ENCODE results near the gene COMMD4.

Gene COMMD4

DNA sequence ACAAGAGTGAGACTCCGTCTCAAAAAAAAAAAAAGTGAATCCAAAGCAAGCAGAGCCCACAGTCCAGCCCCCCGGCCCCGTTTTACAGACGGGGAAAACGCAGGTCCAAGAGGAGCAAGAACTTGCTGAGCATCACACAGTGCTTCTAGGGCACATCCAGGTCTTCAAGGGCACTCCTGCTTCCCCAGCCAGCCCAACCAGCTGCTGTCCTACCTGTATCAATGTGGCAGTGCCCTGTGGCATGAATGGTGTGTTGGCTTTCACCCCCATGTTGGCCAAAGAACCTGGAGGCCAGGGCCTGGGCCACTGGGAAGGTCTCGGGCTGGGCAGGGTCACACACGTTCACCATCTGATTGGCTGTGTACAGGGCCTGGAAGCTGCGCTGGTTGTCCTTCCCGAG lies 27.9 kb downstream of the COMMD4 start:
- H3K4me3 ChIP-seq (replicated peaks; ENCODE audit: low read depth, low read length): no peak overlapping the region
- DNase-seq (ENCODE audit: low read depth): no peak
- TF ChIP-seq, protein P1, sequence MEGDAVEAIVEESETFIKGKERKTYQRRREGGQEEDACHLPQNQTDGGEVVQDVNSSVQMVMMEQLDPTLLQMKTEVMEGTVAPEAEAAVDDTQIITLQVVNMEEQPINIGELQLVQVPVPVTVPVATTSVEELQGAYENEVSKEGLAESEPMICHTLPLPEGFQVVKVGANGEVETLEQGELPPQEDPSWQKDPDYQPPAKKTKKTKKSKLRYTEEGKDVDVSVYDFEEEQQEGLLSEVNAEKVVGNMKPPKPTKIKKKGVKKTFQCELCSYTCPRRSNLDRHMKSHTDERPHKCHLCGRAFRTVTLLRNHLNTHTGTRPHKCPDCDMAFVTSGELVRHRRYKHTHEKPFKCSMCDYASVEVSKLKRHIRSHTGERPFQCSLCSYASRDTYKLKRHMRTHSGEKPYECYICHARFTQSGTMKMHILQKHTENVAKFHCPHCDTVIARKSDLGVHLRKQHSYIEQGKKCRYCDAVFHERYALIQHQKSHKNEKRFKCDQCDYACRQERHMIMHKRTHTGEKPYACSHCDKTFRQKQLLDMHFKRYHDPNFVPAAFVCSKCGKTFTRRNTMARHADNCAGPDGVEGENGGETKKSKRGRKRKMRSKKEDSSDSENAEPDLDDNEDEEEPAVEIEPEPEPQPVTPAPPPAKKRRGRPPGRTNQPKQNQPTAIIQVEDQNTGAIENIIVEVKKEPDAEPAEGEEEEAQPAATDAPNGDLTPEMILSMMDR (IDR thresholded peaks at IDR 0.05; ENCODE audit: low read length, missing control alignments): no peak

DNA sequence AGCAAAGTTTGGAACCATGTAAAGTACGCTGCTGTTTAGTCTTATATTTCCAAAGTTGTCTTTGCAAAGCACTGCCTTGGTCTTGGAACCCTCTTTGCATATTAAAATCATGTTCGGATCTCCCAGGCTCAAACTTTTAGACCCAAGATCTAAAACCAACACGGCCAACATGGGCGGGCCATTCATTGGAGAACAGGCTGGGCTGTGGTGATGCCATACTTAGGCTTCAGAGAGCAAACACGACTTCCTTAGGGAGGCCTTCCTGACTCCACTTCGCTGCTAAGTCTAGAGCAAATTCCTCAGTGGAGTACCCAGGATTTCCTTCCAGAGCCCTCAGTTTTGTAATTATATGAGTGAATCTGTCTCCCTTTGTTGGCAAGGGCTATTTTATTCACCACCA lies 29.0 kb downstream of the COMMD4 start:
- H3K4me3 ChIP-seq (replicated peaks; ENCODE audit: low read depth, low read length): no peak overlapping the region
- TF ChIP-seq, protein P1 (IDR thresholded peaks at IDR 0.05; ENCODE audit: low read length, missing control alignments): no peak
- no peak for DNase-seq (ENCODE audit: low read depth)

DNA sequence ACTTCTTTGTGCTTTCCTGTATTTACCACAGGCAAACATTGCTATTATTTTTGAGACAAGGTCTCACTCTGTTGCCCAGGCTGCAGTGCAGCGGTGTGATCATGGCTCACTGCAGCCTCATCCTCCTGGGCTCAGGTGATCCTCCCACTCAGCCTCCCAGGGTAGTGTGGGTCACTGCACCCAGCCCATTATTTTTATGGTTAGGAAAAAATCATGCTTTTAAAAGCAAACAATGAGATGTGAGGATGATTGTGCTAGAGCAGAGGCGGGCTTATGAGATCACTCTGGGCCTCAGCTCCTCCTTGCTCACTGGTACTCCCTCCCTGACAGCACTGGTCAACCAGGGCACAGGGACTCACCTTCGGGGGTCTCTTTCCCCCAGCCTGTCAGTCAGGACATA lies 30.3 kb downstream of the COMMD4 start:
- no peak overlapping the region for H3K4me3 ChIP-seq (replicated peaks; ENCODE audit: low read depth, low read length)
- TF ChIP-seq, protein P1 (IDR thresholded peaks at IDR 0.05; ENCODE audit: low read length, missing control alignments): no peak
- no peak for DNase-seq (ENCODE audit: low read depth)

DNA sequence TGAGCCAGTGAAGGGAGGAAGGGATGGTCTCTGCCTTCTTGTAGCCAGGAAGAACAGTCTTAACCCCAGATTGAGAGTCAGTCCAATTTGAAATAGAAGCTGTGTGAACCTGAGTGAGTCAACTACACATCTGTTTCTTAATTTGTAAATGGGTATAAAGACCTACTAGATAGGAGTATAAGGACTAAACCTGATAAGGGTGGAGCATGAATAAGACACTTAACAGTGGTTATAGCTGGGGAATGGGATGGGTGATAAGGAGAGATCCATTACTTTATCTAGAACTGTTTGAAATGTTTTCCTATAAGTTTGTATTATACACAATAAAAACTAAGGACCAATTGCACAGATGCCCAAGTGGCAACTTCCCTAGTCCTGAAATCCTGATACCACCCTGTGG lies 31.1 kb downstream of the COMMD4 start:
- no peak for DNase-seq (ENCODE audit: low read depth)
- TF ChIP-seq, protein P1 (IDR thresholded peaks at IDR 0.05; ENCODE audit: low read length, missing control alignments): no peak
- no peak overlapping the region for H3K4me3 ChIP-seq (replicated peaks; ENCODE audit: low read depth, low read length)

DNA sequence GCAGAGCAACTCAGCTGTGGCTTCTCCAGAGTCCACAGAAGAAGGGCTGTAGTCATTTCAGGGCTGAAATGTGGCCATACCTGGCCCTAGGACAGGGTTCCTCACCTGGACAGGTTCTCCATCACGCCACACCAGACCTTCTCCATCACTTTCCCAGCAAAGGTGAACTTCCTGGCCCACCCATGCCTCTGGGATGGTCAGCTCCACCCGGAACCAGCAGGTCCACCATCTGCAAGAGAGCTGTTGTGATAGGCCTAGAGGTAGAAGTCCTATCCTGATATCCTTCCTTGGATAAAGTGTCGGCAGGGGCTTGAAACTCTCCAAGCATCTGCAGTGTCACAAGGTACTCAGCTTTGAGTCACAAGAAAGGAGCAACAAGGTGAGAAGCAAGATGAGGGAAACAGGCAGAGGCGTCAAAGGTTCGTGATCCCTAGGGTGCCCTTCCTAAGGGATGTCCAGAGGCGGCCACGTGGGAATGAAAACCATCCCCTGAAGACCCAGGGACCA lies 31.6 kb downstream of the COMMD4 start:
- DNase-seq (ENCODE audit: low read depth): no peak
- TF ChIP-seq, protein P1 (IDR thresholded peaks at IDR 0.05; ENCODE audit: low read length, missing control alignments): no peak
- H3K4me3 ChIP-seq (replicated peaks; ENCODE audit: low read depth, low read length): peak overlapping the region; percentile 87

DNA sequence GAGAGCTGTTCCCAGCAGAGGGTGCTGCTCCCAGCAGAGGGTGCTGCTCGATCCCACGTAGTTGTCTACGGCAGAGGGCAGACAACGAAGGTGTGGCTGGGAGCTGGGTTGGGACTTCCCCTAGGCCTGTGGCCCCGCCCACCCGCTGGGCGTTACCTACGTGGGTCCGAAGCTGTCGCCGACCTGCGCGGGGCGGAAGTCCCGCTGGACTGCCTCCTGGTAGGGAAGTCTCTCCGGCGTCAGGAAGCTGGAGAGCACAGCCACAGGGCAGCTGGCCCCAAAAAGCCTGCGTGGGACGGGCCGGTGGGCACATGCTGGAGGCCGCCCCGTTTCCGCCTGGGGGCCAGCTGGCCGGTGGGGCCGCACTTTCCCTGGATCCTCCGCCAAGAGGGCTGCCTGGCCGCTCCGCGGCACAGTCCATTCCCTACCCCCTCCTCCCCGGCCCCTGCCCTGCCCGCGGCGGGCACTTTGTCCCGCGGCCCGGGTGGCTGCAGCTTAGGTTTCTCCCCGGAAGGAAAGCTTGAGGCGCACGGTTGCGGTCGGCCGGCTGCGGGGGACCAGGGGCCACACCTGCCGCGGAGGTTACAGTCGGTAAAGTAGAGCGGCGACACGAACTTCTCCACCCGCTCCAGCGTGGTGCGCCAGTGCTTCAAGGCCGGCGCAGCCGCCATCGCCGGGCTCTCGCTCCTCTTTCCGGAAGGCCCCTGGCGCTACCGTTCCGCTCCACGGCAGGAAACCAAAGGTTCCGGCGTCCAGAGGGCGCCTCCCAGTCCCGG lies 32.2 kb downstream of the COMMD4 start, which contains the start of gene MAN2C1:
MAN2C1 (minus strand) TSS at position 695 of the 776 bp plus-strand sequence; CDS start at position 671, 24 bp downstream.
- H3K4me3 ChIP-seq (replicated peaks; ENCODE audit: low read depth, low read length): peak within 1 kb of the TSS; percentile 87
- TF ChIP-seq, protein P1 (IDR thresholded peaks at IDR 0.05; ENCODE audit: low read length, missing control alignments): peak; percentile 79
- peak; percentile 95 for DNase-seq (ENCODE audit: low read depth)
